Left ventricle myocardium inferior (tissue), 1 donor: Measurements from ENCODE around the gene EIF4B. TPM values are rescaled to one million over a fixed set of nuclear protein-coding genes. Genes with fewer than 3 reads are reported as not detected.
A peak's percentile ranks its signal among the peaks of the same experiment; 100 is the strongest.
"Not testable (repeated sequence)": the region's sequence is repeated elsewhere in the genome, so short reads cannot be mapped to it uniquely, and the experiment has no call there.

ENCODE experiments used
- DNase-seq: peaks from one replicate; pipeline ENCODE4 v3.0.0-alpha.2; 2020
- H3K27ac ChIP-seq: fragments of 200-600 bp; replicated peaks from 2 replicates; pipeline ENCODE4 v1.8.0; 2021
- H3K27me3 ChIP-seq: fragments of 200-600 bp; 2 replicates; pipeline ENCODE4 v1.8.0; 2021; ENCODE audit warnings: low read depth
- H3K36me3 ChIP-seq: fragments of 200-600 bp; 2 replicates; pipeline ENCODE4 v1.8.0; 2021
- H3K4me1 ChIP-seq: fragments of 200-600 bp; 2 replicates; pipeline ENCODE4 v1.8.0; 2021
- H3K4me3 ChIP-seq: fragments of 200-600 bp; 2 replicates; pipeline ENCODE4 v1.8.0; 2021; ENCODE audit warnings: mild to moderate bottlenecking, moderate library complexity
- H3K9me3 ChIP-seq: fragments of 200-600 bp; replicated peaks from 2 replicates; pipeline ENCODE4 v1.8.0; 2021
- intact Hi-C: fragments of 100-400 bp; cut with micrococcal nuclease; formaldehyde crosslinking; loops from one replicate; pipeline ENCODE4 v1.11.0; 2022
- total RNA-seq: library from RNA; stranded (reverse); fragmentation: NEBNext Ultra II Directional; extraction: Animal tissue kit (Norgen Biotek cat#: 25700); gene quantifications from one replicate; pipeline ENCODE4 v1.2.1, GENCODE V29; 2021
- TF ChIP-seq, protein P1 (sequence below): fragments of 200-600 bp; IDR thresholded peaks from 2 replicates; pipeline ENCODE4 v1.8.0; 2021; ENCODE audit warnings: antibody characterized with exemption, mild to moderate bottlenecking, borderline replicate concordance
- donor health status: DM: no; HTN: yes; CAD: no; lungs with severe emphysema.

EIF4B gene
- total RNA-seq, 1 donor from 2014 or later, result 390 TPM

DNA sequence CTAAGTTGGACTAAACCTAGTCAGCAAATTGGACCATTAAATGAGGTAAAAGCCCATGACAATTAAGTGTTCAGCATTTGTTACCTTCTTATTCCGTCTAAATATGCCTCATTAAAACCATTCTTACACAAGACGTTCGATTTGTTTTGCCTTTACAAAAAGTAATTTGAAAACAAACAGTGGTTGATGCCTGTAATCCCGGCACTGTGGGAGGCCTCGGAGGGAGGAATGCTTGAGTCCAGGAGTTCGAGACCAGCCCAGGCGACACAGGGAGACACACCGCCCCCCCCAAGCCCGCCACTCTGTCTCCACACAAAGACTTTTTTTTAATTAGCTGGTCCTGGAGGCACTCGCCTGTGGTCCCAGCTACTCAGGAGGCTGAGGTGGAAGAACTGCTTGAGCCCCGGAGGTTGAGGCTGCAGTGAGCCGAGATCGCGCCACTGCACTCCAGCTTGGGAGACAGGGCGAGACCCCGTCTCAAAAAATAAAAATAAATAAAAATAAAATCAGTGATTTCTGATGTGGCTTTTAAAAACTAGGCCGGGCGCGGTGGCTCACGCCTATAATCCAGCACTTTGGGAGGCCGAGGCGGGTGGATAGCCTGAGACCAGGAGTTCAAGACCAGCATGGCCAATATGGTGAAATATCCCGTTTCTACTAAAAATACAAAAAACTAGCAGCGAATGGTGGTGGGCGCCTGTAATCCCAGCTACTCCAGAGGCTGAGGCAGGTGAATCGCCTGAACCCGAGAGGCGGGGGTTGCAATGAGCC, 856 bp upstream of the EIF4B start:
- TF ChIP-seq, protein P1, sequence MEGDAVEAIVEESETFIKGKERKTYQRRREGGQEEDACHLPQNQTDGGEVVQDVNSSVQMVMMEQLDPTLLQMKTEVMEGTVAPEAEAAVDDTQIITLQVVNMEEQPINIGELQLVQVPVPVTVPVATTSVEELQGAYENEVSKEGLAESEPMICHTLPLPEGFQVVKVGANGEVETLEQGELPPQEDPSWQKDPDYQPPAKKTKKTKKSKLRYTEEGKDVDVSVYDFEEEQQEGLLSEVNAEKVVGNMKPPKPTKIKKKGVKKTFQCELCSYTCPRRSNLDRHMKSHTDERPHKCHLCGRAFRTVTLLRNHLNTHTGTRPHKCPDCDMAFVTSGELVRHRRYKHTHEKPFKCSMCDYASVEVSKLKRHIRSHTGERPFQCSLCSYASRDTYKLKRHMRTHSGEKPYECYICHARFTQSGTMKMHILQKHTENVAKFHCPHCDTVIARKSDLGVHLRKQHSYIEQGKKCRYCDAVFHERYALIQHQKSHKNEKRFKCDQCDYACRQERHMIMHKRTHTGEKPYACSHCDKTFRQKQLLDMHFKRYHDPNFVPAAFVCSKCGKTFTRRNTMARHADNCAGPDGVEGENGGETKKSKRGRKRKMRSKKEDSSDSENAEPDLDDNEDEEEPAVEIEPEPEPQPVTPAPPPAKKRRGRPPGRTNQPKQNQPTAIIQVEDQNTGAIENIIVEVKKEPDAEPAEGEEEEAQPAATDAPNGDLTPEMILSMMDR, result no peak
- Histone ChIP-seq H3K4me3 (peak overlapping the region; percentile 97), H3K36me3 (peaks cover 7% of the 10 kb centered on the region), H3K27me3 (peaks cover 7% of the 10 kb centered on the region), H3K27ac (peak overlapping the region; percentile 90), H3K9me3 (no peaks in the 10 kb centered on the region), H3K4me1 (peaks cover 61% of the 10 kb centered on the region)
- DNase-seq, result peak; percentile 16
- intact Hi-C loops, result no loop called here

DNA sequence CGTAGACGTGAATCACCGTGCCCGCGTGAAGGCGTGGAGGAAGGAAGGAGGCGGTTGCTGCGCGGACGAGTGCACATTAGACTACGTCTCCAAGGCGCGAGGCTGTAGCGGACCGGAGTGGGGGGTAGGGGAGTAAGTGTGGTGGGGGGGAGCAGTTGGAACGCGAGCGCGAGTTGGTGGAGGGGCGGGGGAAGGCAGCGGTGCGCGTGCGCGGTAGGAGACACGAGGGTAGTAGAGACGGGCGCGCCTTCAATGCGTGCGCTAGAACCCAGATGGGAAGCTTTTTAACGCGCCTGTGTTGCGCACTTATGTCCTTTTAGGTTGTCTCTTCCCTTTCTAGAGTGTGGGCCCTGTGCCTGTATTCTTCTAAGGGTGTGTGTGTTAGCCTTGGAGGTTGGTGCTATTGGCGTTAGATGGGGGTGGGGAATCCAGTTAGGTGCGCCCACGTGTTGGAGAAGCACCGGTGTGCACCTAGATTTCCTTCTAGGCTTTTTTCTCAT, 604 bp downstream of the EIF4B start:
- peak; percentile 65 for DNase-seq
- TF ChIP-seq, protein P1, result no peak
- H3K4me1 ChIP-seq, result peaks cover 75% of the 10 kb centered on the region
- peak overlapping the region; percentile 90 for H3K27ac ChIP-seq
- peak overlapping the region; percentile 97 for H3K4me3 ChIP-seq
- intact Hi-C loops, result no loop called here
- peaks cover 7% of the 10 kb centered on the region for H3K36me3 ChIP-seq
- H3K27me3 ChIP-seq, result no peaks in the 10 kb centered on the region
- H3K9me3 ChIP-seq, result no peaks in the 10 kb centered on the region

DNA sequence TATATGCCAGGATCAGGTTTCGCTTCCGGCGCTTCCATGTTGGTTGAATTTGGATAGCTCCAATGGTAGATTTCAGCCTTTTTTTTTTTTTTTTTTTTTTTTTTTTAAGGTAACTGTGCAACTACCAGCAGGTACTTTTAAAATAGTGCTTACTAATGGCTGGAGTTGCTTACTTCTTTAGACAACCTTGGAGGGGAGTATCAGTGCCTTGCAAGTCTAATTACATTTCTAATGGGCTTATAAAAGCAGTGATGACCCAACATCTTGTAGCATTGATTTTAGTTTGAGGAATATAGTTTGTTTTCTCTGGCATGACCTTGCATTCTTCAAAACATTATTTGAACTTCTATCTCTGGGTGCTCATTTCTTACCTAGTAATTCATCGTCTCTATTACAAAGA, 1.1 kb downstream of the EIF4B start:
- Histone ChIP-seq H3K9me3 (no peaks in the 10 kb centered on the region), H3K4me1 (peaks cover 80% of the 10 kb centered on the region), H3K4me3 (peak overlapping the region; percentile 97), H3K27me3 (no peaks in the 10 kb centered on the region), H3K36me3 (peaks cover 7% of the 10 kb centered on the region), H3K27ac (no peak overlapping the region)
- intact Hi-C loops, result no loop called here
- TF ChIP-seq, protein P1, result no peak
- DNase-seq, result no peak

DNA sequence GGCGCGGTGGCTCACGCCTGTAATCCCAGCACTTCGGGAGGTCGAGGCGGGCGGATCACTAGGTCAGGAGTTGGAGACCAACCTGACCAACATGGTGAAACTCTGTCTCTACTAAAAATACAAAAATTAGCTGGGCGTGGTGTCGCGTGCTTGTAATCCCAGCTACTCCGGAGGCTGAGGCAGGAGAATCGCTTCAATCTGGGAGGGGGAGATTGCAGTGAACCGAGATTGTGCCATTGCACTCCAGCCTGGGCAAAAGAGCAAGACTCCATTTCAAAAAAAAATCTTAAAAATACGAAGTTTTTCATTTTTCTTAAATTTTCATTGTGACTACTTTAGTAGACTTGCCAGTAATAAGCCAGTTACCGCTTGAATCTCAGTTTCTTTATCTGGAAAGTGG, 2.5 kb downstream of the EIF4B start:
- peak overlapping the region; percentile 2 for H3K4me3 ChIP-seq
- peaks cover 91% of the 10 kb centered on the region for H3K4me1 ChIP-seq
- DNase-seq, intact Hi-C loops, H3K36me3 ChIP-seq, H3K27ac ChIP-seq, H3K9me3 ChIP-seq, H3K27me3 ChIP-seq: not testable (repeated sequence)

DNA sequence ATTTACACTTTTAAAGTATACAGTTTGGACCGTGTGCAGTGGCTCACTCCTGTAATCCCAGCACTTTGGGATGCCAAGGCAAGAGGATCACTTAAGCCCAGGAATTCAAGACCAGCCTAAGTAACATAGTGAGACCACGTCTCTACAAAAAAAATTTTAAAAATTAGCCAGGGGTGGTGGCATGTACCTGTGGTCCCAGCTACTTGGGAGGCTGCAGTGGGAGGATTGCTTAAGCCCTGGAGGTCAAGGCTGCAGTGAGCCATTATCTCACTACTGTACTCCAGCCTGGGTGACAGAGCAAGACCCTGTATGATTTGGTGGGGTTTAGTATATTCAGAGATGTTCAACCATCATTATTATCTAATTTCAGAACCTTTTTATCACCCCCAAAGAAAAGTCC, 4.7 kb downstream of the EIF4B start:
- Histone ChIP-seq H3K4me3 (no peak overlapping the region), H3K36me3 (peaks cover 7% of the 10 kb centered on the region), H3K9me3 (no peaks in the 10 kb centered on the region), H3K27ac (no peak overlapping the region), H3K4me1 (peaks cover 82% of the 10 kb centered on the region), H3K27me3 (no peaks in the 10 kb centered on the region)
- TF ChIP-seq, protein P1, result no peak
- intact Hi-C loops, result no loop called here
- DNase-seq, result no peak

DNA sequence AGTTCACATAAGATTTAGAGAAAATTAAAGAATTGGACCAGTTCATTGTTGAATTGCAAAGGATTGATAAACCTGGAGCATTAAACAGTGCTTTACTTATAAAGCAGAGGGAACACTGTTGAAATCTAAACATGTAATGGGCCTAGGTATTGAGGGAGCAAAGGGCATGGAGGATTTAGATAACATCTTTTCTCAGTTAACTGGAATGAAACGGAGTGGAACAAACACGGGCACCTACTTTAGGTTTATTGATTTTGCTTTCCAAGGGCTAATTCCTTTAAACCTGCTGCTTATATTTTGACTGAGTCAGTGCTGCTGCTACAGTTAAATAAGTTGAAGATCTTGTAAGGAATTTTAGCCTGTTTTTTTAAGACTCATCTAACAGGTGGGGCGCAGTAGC, 5.6 kb downstream of the EIF4B start:
- Histone ChIP-seq H3K27ac (no peak overlapping the region), H3K4me3 (no peak overlapping the region), H3K36me3 (peaks cover 12% of the 10 kb centered on the region), H3K4me1 (peaks cover 76% of the 10 kb centered on the region), H3K27me3 (no peaks in the 10 kb centered on the region), H3K9me3 (no peaks in the 10 kb centered on the region)
- intact Hi-C loops, result no loop called here
- TF ChIP-seq, protein P1, result no peak
- DNase-seq, result no peak
